Upper lobe of left lung (tissue), 6 donors: ENCODE data around the gene SH3GL1. TPM values are rescaled to one million over a fixed set of nuclear protein-coding genes. Genes with fewer than 3 reads are reported as not detected.

ENCODE experiments used
- ATAC-seq, 2 donors: fragments of 200-7000 bp; cut with Tn5 transposase; one replicate each; pipeline ENCODE4 v1.9.1; 2022; ENCODE audit warnings: mild to moderate bottlenecking in 2 of 2, moderate library complexity in 2 of 2; ENCODE audit not compliant: low FRiP score in 2 of 2
- DNase-seq, 2 donors: peaks; one replicate each; pipeline ENCODE4 v3.0.0-alpha.2; 2019 to 2020
- H3K27ac ChIP-seq, 4 donors: fragments of 200-600 bp; sonication (generic); one replicate each; pipeline ENCODE4 v1.5.1; 2016 to 2019
- H3K27me3 ChIP-seq, 4 donors: fragments of 200-600 bp; sonication (generic); one replicate each; pipeline ENCODE4 v1.5.1; 2017 to 2019
- H3K36me3 ChIP-seq, 4 donors: fragments of 200-600 bp; sonication (generic); one replicate each; pipeline ENCODE4 v1.5.1; 2016 to 2019
- H3K4me1 ChIP-seq, 4 donors: fragments of 200-600 bp; sonication (generic); one replicate each; pipeline ENCODE4 v1.5.1; 2018 to 2019
- H3K4me3 ChIP-seq, 4 donors: fragments of 200-600 bp; sonication (generic); one replicate each; pipeline ENCODE4 v1.5.1; 2017 to 2019; ENCODE audit warnings: mild to moderate bottlenecking in 2 of 4, moderate library complexity in 1 of 4
- H3K9me3 ChIP-seq, 4 donors: fragments of 200-600 bp; sonication (generic); one replicate each; pipeline ENCODE4 v1.5.1; 2018 to 2019
- EP300 ChIP-seq, 4 donors: sonication (generic); formaldehyde crosslinking; IDR thresholded peaks; one replicate each; pipeline ENCODE4 v1.5.1; 2017; ENCODE audit warnings: antibody characterized with exemption in 4 of 4, control low read depth in 2 of 4
- POLR2A ChIP-seq, 4 donors: fragments of 450-650 bp; IDR thresholded peaks; one replicate each; pipeline ENCODE4 v1.5.1; 2016 to 2017; ENCODE audit warnings: antibody characterized with exemption in 4 of 4, mild to moderate bottlenecking in 2 of 4
- POLR2AphosphoS5 ChIP-seq, 2 donors: sonication (generic); formaldehyde crosslinking; IDR thresholded peaks; one replicate each; pipeline ENCODE4 v1.5.1; 2017; ENCODE audit warnings: antibody characterized with exemption in 2 of 2
- WGBS, 2 donors: methylation state at CpG; one replicate each; pipeline ENCODE4 v1.1.5; 2017 to 2018; 5-methylcytosine and 5-hydroxymethylcytosine counted together
- total RNA-seq, 6 donors: library from RNA; depleted of rRNA in 4 of 6; stranded (reverse); fragments of >200 nt in 4 of 6; gene quantifications; one replicate each; pipeline versions ENCODE4 v1.1.0 to v1.2.1, GENCODE V29; 2016 to 2021
- TF ChIP-seq, protein P1 (sequence below), 6 experiments: fragments of 450-650 bp in 4 of 6; fragments of 200-600 bp in 2 of 6; sonication (generic) in 2 of 6; IDR thresholded peaks; one replicate each; pipeline ENCODE4 v1.5.1; 2016 to 2019; ENCODE audit warnings: antibody characterized with exemption in 6 of 6
- donor health status: DM: no; HTN: no; CAD: no; lungs with moderate emphysema.
- donor health status: DM: no; HTN: yes; CAD: no; lungs with severe emphysema.

SH3GL1 gene, protein sequence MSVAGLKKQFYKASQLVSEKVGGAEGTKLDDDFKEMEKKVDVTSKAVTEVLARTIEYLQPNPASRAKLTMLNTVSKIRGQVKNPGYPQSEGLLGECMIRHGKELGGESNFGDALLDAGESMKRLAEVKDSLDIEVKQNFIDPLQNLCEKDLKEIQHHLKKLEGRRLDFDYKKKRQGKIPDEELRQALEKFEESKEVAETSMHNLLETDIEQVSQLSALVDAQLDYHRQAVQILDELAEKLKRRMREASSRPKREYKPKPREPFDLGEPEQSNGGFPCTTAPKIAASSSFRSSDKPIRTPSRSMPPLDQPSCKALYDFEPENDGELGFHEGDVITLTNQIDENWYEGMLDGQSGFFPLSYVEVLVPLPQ
- 10 to 100 TPM; 27.4 to 60.1 (median 53.8) TPM for total RNA-seq

DNA sequence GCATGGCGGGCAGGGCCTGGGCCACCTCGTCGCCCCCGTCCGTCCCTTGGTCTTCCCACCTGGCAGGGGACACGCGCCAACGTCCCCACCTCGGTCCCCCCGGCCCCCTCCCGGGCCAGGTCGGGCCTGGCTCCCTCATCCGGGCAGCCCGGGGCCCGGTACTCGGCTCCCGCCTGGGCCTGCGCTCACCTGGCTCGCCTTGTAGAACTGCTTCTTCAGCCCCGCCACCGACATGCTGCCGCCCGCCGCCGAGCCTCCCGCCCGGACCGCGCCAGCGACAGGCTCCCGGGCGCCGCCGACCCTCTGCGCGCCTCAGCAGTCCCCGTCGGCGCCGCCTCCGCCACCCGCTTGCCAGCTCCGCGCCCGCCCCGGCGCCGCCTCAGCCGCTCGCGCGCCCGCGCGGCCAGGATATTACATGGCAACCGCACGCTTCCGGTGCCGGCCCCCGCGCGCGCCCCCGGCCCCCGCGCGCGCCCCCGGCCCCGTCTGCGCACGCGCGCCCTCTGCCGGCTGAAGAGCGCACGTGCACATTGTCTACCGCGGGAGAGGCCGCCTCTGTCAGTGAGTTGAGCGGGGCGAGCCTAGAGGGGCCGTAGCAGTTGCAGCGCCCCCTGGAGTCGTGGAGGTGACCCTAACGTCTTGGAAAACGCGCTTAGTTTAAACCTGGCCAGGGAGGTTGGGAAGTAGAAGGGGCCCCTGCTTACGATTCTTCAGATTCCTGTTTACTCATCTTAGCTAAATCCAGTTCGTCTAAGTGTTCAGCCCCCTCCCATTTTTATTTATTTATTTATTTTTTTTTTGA is at the start of gene SH3GL1:
Gene SH3GL1 (minus strand): TSS at position 413 of the 802 bp plus-strand sequence. CDS start 179 bp downstream, at position 234.
- TF ChIP-seq POLR2A (IDR thresholded peaks at IDR 0.05): peak in 3 of 4 donors; percentile 68 to 84 (median 79)
- peak; percentile 62 to 66 for TF ChIP-seq POLR2AphosphoS5 (IDR thresholded peaks at IDR 0.05)
- TF ChIP-seq EP300 (IDR thresholded peaks at IDR 0.05): no peak
- TF ChIP-seq, protein P1, sequence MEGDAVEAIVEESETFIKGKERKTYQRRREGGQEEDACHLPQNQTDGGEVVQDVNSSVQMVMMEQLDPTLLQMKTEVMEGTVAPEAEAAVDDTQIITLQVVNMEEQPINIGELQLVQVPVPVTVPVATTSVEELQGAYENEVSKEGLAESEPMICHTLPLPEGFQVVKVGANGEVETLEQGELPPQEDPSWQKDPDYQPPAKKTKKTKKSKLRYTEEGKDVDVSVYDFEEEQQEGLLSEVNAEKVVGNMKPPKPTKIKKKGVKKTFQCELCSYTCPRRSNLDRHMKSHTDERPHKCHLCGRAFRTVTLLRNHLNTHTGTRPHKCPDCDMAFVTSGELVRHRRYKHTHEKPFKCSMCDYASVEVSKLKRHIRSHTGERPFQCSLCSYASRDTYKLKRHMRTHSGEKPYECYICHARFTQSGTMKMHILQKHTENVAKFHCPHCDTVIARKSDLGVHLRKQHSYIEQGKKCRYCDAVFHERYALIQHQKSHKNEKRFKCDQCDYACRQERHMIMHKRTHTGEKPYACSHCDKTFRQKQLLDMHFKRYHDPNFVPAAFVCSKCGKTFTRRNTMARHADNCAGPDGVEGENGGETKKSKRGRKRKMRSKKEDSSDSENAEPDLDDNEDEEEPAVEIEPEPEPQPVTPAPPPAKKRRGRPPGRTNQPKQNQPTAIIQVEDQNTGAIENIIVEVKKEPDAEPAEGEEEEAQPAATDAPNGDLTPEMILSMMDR (IDR thresholded peaks at IDR 0.05): peak; percentile 99 to 100 (median 99)
- ATAC-seq (peak; percentile 89 to 96), DNase-seq (peak; percentile 97 to 99)
- Histone ChIP-seq H3K27ac (peak within 1 kb of the TSS; percentile 97 to 98 (median 98)), H3K36me3 (peaks cover 0 to 10% (median 4%) of the 10 kb centered on the region in 4 donors), H3K9me3 (no peaks in the 10 kb centered on the region), H3K27me3 (no peaks in the 10 kb centered on the region), H3K4me3 (peak within 1 kb of the TSS; percentile 82 to 100 (median 88)), H3K4me1 (peaks cover 40 to 54% (median 43%) of the 10 kb centered on the region in 4 donors)
- 1 to 2% methylated on average over 6 to 10 of the region's 90 CpGs for WGBS, 2 donors

GRCh38 chr19:4449639-4450028 is 49.3 kb upstream of the SH3GL1 start:
- TF ChIP-seq, protein P1 (IDR thresholded peaks at IDR 0.05): no peak
- TF ChIP-seq EP300 (IDR thresholded peaks at IDR 0.05) (no peak), POLR2AphosphoS5 (IDR thresholded peaks at IDR 0.05) (no peak)
- no peaks in the 10 kb centered on the region for H3K27me3 ChIP-seq
- ATAC-seq (no peak), DNase-seq (no peak)
- WGBS, 2 donors: 85 to 89% methylated on average over 7 to 9 of the region's 9 CpGs
- H3K36me3 ChIP-seq: peaks cover 44 to 100% (median 92%) of the 10 kb centered on the region in 4 donors
- no peak overlapping the region for H3K27ac ChIP-seq
- no peak overlapping the region for H3K4me3 ChIP-seq
- H3K9me3 ChIP-seq: no peaks in the 10 kb centered on the region
- H3K4me1 ChIP-seq: no peaks in the 10 kb centered on the region

GRCh38 chr19:4449022-4449638 is 48.8 kb upstream of the SH3GL1 start:
- Histone ChIP-seq H3K36me3 (peaks cover 44 to 100% (median 94%) of the 10 kb centered on the region in 4 donors), H3K4me1 (no peaks in the 10 kb centered on the region), H3K27ac (peak overlapping the region in 1 of 4 donors; percentile 22), H3K4me3 (no peak overlapping the region), H3K27me3 (no peaks in the 10 kb centered on the region), H3K9me3 (no peaks in the 10 kb centered on the region)
- TF ChIP-seq POLR2AphosphoS5 (IDR thresholded peaks at IDR 0.05) (no peak), EP300 (IDR thresholded peaks at IDR 0.05) (no peak), POLR2A (IDR thresholded peaks at IDR 0.05) (no peak)
- TF ChIP-seq, protein P1 (IDR thresholded peaks at IDR 0.05): no peak
- 79 to 83% methylated on average over 17 to 24 of the region's 24 CpGs for WGBS, 2 donors
- DNase-seq (no peak), ATAC-seq (peak in 1 of 2 donors; percentile 9)

DNA sequence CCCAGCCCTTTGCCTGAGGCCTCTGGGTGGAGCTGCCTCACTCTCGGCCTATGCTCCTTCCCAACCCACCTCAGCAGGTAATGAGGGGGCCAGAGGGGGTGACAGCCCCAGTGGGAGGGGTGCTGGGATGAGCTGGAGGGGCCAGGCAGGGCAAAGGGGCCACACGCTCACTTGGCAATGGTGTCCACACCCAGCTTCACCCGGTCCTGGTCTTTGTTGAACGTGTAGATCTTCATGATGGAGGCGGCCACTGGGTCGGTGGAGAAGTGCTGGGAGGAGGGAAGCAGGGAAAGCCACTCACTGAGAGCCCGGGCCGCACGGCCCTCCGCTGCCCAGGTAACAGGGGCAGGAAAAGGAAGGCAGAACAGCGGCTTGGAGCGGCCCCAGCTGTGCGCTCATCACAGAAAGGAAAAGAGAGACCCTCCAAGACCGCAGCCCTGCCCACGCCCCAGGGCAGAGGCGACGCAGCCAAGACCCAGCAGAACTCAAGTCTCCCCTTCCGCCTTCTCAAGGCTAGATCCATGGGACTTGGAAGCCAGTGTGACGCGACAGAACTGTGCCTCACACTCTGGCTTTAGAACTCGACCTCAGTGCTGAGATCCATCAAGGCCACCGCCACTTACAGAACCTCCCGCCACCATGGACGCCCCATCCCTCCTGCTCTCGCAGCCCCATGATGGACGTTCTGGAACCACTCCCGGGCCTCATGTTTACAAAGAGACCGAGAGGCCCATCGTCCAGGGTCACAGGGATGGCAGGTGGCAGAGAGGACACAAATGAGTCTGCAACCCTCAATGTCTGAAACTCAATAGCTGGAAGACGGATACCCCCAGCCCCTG is 48.0 kb upstream of the SH3GL1 start:
- no peak for ATAC-seq
- Histone ChIP-seq H3K36me3 (peaks cover 44 to 93% (median 87%) of the 10 kb centered on the region in 4 donors), H3K27ac (peak overlapping the region in 1 of 4 donors; percentile 22), H3K9me3 (no peaks in the 10 kb centered on the region), H3K4me1 (no peaks in the 10 kb centered on the region), H3K4me3 (no peak overlapping the region), H3K27me3 (no peaks in the 10 kb centered on the region)
- WGBS, 2 donors: 86 to 89% methylated on average over 19 to 30 of the region's 30 CpGs
- peak in 1 of 2 donors; percentile 71 for DNase-seq
- TF ChIP-seq POLR2AphosphoS5 (IDR thresholded peaks at IDR 0.05): no peak
- TF ChIP-seq, protein P1 (IDR thresholded peaks at IDR 0.05): no peak
- TF ChIP-seq POLR2A (IDR thresholded peaks at IDR 0.05): no peak
- TF ChIP-seq EP300 (IDR thresholded peaks at IDR 0.05): no peak
